ENCODE results near the gene HTR1A. TPM values are rescaled to one million over a fixed set of nuclear protein-coding genes. Genes with fewer than 3 reads are reported as not detected.

Gene HTR1A
- total and polyA plus RNA-seq, 8 donors: 0.35 TPM; not detected in 7

GRCh38 chr5:63911871-63912270 is 50.4 kb downstream of the HTR1A start:
- peaks cover 0 to 8% of the 10 kb centered on the region in 2 donors for H3K9me3 ChIP-seq
- H3K4me3 ChIP-seq: no peak overlapping the region
- H3K36me3 ChIP-seq: no peaks in the 10 kb centered on the region
- intact Hi-C loops (cut with DNase I): no loop called here
- ATAC-seq: no peak
- no peaks in the 10 kb centered on the region for H3K4me1 ChIP-seq
- DNase-seq: no peak
- TF ChIP-seq CTCF (IDR thresholded peaks at IDR 0.05): no peak
- no peak overlapping the region for H3K27ac ChIP-seq
- H3K27me3 ChIP-seq: no peaks in the 10 kb centered on the region

Other genes starting within 250 kb of the HTR1A start
- 10 to 100 TPM; 12.4 to 14.6 TPM for gene RNF180, start 203.4 kb upstream of the HTR1A start, total RNA-seq
- 10 to 100 TPM in 5 of 6 donors, 1 to 10 TPM in 1; 9.7 to 12.7 (median 11.8) TPM for gene RNF180, start 203.4 kb upstream of the HTR1A start, polyA plus RNA-seq (ENCODE audit: insufficient read length in 6 of 6)

Data from left lung (tissue), 10 donors.